Left ventricle myocardium inferior (tissue), 1 donor: ENCODE measurements around the gene IL11. TPM values are rescaled to one million over a fixed set of nuclear protein-coding genes. Genes with fewer than 3 reads are reported as not detected.
A peak's percentile ranks its signal among the peaks of the same experiment; 100 is the strongest.

Source experiments
- DNase-seq: peaks from one replicate; pipeline ENCODE4 v3.0.0-alpha.2; 2020
- H3K27ac ChIP-seq: fragments of 200-600 bp; replicated peaks from 2 replicates; pipeline ENCODE4 v1.8.0; 2021
- H3K27me3 ChIP-seq: fragments of 200-600 bp; 2 replicates; pipeline ENCODE4 v1.8.0; 2021; ENCODE audit warnings: low read depth
- H3K36me3 ChIP-seq: fragments of 200-600 bp; 2 replicates; pipeline ENCODE4 v1.8.0; 2021
- H3K4me1 ChIP-seq: fragments of 200-600 bp; 2 replicates; pipeline ENCODE4 v1.8.0; 2021
- H3K4me3 ChIP-seq: fragments of 200-600 bp; 2 replicates; pipeline ENCODE4 v1.8.0; 2021; ENCODE audit warnings: mild to moderate bottlenecking, moderate library complexity
- H3K9me3 ChIP-seq: fragments of 200-600 bp; replicated peaks from 2 replicates; pipeline ENCODE4 v1.8.0; 2021
- CTCF ChIP-seq: fragments of 200-600 bp; IDR thresholded peaks from 2 replicates; pipeline ENCODE4 v1.8.0; 2021; ENCODE audit warnings: antibody characterized with exemption, mild to moderate bottlenecking, borderline replicate concordance
- intact Hi-C: fragments of 100-400 bp; cut with micrococcal nuclease; formaldehyde crosslinking; loops from one replicate; pipeline ENCODE4 v1.11.0; 2022
- total RNA-seq: library from RNA; stranded (reverse); fragmentation: NEBNext Ultra II Directional; extraction: Animal tissue kit (Norgen Biotek cat#: 25700); gene quantifications from one replicate; pipeline ENCODE4 v1.2.1, GENCODE V29; 2021
- donor health status: DM: no; HTN: yes; CAD: no; lungs with severe emphysema.

IL11 gene
- total RNA-seq, 1 donor from 2014 or later: not detected

GRCh38 chr19:55389386-55390317 is 19.4 kb upstream of the IL11 start:
- DNase-seq: no peak
- peaks cover 50% of the 10 kb centered on the region for H3K36me3 ChIP-seq
- TF ChIP-seq CTCF: no peak

GRCh38 chr19:55387736-55388497 is 17.7 kb upstream of the IL11 start:
- H3K9me3 ChIP-seq: no peaks in the 10 kb centered on the region
- H3K27ac ChIP-seq: no peak overlapping the region
- H3K4me1 ChIP-seq: peaks cover 70% of the 10 kb centered on the region
- no peak for TF ChIP-seq CTCF
- peaks cover 50% of the 10 kb centered on the region for H3K36me3 ChIP-seq
- peak overlapping the region; percentile 85 for H3K4me3 ChIP-seq
- DNase-seq: no peak
- intact Hi-C loops: no loop called here
- H3K27me3 ChIP-seq: no peaks in the 10 kb centered on the region

More at GRCh38 chr19:55389386-55390317, 19.4 kb upstream of the IL11 start:
- Histone ChIP-seq H3K27me3 (no peaks in the 10 kb centered on the region), H3K27ac (no peak overlapping the region), H3K4me3 (no peak overlapping the region), H3K9me3 (no peaks in the 10 kb centered on the region), H3K4me1 (peaks cover 58% of the 10 kb centered on the region)
- intact Hi-C loops: no loop called here

GRCh38 chr19:55386493-55386971 is 16.3 kb upstream of the IL11 start:
- no peak for TF ChIP-seq CTCF
- Histone ChIP-seq H3K4me1 (peaks cover 71% of the 10 kb centered on the region), H3K4me3 (peak overlapping the region; percentile 85), H3K27me3 (no peaks in the 10 kb centered on the region), H3K9me3 (no peaks in the 10 kb centered on the region), H3K36me3 (peaks cover 43% of the 10 kb centered on the region), H3K27ac (peak overlapping the region; percentile 95)
- DNase-seq: no peak
- intact Hi-C loops: no loop called here

- intact Hi-C loops: no loop called here
Measured at GRCh38 chr19:55385724-55386492, 15.6 kb upstream of the IL11 start, which contains the start of gene RPL28. Gene RPL28, plus strand, starts transcription at chr19:55385932. Its CDS starts 426 bp downstream, at chr19:55386358.

More at GRCh38 chr19:55385724-55386492, 15.6 kb upstream of the IL11 start, which contains the start of gene RPL28:
- H3K9me3 ChIP-seq: no peaks in the 10 kb centered on the region
- peak within 1 kb of the TSS; percentile 95 for H3K27ac ChIP-seq
- peaks cover 64% of the 10 kb centered on the region for H3K4me1 ChIP-seq
- peak within 1 kb of the TSS; percentile 85 for H3K4me3 ChIP-seq
- no peak for TF ChIP-seq CTCF
- DNase-seq: peak; percentile 97
- peaks cover 39% of the 10 kb centered on the region for H3K36me3 ChIP-seq
- H3K27me3 ChIP-seq: no peaks in the 10 kb centered on the region
